ENCODE data around the gene JMJD1C. TPM values are rescaled to one million over a fixed set of nuclear protein-coding genes. Genes with fewer than 3 reads are reported as not detected.
"Not testable (repeated sequence)": the region's sequence is repeated elsewhere in the genome, so short reads cannot be mapped to it uniquely, and the experiment has no call there.

Gene JMJD1C
- polyA plus RNA-seq, 2 of the 4 experiments (the other 2 are of a cell fraction), result 15.9 to 47.2 TPM

DNA sequence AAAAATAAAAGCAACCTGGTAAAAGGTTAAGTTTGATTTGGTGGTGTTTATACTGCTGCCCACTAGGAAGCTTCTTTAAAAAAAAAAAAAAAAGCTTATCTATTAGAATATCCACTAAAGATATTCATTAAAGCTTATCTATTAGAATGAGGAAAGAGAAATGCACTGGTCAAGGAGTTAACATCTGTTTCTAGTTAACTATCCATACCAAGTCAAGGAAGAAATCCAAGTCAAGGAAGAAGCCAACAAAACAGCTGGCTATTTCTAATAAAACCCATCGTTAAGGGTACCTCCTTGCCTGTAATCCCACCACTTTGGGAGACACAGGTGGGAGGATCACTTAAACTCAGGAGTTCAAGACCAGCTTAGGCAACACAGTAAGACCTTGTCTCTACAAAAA lies 82.6 kb downstream of the JMJD1C start:
- no peak overlapping the region for H3K4me3 ChIP-seq
- no peak for DNase-seq (ENCODE audit: low read depth in 1 of 2, low spot score in 1 of 2)
- no peak for ATAC-seq
- no peak for FAIRE-seq
- no peak overlapping the region for H3K27ac ChIP-seq
- H3K9me3 ChIP-seq, result no peaks in the 10 kb centered on the region
- no peak overlapping the region for H3K4me2 ChIP-seq
- ChIA-PET POLR2A (no interaction called here), CTCF (interaction anchor here (1.3 kb wide), 1 partner anchor 216 kb away, joined by 3 read pairs; no protein-coding TSS in a partner anchor)
- WGBS (ENCODE audit: missing lambda C conversion rate), result 86% methylated on average over 1 of the region's 1 CpG
- TF ChIP-seq POLR2A (IDR thresholded peaks at IDR 0.05; ENCODE audit: low read length) (no peak), TP53 (CRISPR knock-in tag; IDR thresholded peaks at IDR 0.05) (no peak), RCOR1 (IDR thresholded peaks at IDR 0.05; ENCODE audit: low read depth, low read length) (no peak), ZNF302 (CRISPR knock-in tag; IDR thresholded peaks at IDR 0.05) (no peak), CBX8 (IDR thresholded peaks at IDR 0.05) (no peak), HDAC2 (IDR thresholded peaks at IDR 0.05) (no peak)
- TF ChIP-seq, protein P1, sequence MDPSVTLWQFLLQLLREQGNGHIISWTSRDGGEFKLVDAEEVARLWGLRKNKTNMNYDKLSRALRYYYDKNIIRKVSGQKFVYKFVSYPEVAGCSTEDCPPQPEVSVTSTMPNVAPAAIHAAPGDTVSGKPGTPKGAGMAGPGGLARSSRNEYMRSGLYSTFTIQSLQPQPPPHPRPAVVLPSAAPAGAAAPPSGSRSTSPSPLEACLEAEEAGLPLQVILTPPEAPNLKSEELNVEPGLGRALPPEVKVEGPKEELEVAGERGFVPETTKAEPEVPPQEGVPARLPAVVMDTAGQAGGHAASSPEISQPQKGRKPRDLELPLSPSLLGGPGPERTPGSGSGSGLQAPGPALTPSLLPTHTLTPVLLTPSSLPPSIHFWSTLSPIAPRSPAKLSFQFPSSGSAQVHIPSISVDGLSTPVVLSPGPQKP (IDR thresholded peaks at IDR 0.05; ENCODE audit: low read depth, low read length), result no peak
- TF ChIP-seq, protein P2, sequence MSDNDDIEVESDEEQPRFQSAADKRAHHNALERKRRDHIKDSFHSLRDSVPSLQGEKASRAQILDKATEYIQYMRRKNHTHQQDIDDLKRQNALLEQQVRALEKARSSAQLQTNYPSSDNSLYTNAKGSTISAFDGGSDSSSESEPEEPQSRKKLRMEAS (IDR thresholded peaks at IDR 0.05), result no peak
- peaks cover 11% of the 10 kb centered on the region; the same call in 1 of the 3 replicates for H3K4me1 ChIP-seq

DNA sequence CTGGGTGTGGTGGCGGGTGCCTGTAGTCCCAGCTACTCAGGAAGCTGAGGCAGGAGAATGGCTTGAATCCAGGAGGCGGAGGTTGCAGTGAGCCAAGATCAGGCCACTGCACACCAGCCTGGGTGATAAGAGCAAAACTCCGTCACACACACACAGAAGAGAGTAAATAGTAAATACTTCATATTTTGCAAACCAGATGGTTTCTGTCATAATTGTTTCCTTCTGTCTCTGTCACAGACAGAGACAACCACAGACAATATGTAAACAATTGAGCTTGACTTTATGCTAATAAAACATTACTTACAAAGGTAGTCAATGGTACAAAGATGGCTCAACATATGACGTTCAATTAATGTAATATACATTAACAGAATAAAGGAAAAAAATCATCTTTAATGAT lies 83.7 kb downstream of the JMJD1C start:
- CTCF ChIA-PET, result interaction anchor here (1.3 kb wide), 1 partner anchor 215 kb away, joined by 3 read pairs; no protein-coding TSS in a partner anchor

DNA sequence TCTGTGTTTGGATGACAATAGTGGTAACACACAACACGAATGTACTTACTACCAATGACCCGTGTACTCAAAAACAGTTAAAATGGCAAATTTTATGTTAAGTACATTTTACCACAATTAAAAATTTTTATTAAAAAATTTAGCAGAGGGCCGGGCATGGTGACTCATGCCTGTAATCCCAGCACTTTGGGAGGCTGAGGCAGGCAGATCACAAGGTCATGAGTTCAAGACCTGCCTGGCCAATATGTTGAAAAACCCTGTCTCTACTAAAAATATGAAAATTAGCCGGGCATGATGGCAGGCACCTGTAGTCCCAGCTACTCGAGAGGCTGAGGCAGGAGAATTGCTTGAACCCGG lies 88.5 kb downstream of the JMJD1C start:
- DNase-seq (ENCODE audit: low read depth in 1 of 2, low spot score in 1 of 2); H3K4me1 ChIP-seq; FAIRE-seq; H3K4me2 ChIP-seq; H3K4me3 ChIP-seq; H3K9me3 ChIP-seq; POLR2A ChIA-PET; H3K27ac ChIP-seq; ATAC-seq; TF ChIP-seq FOSL2 (IDR thresholded peaks at IDR 0.05): not testable (repeated sequence)
- TF ChIP-seq FOSL2 (CRISPR knock-in tag; IDR thresholded peaks at IDR 0.05), result 0 out of 2 replicates have a peak, but pooled peaks have one; percentile 5
- WGBS (ENCODE audit: missing lambda C conversion rate), result 86% methylated on average over 6 of the region's 6 CpGs
- CTCF ChIA-PET, result interaction anchor here (0.7 kb wide), 1 partner anchor 49 kb away, joined by 3 read pairs; no protein-coding TSS in a partner anchor

More for the DNA sequence above, 83.7 kb downstream of the JMJD1C start:
- DNase-seq (ENCODE audit: low read depth in 1 of 2, low spot score in 1 of 2) (no peak), ATAC-seq (no peak), FAIRE-seq (no peak)
- H3K9me3 ChIP-seq, result no peaks in the 10 kb centered on the region
- H3K4me1 ChIP-seq, result peaks cover 9% of the 10 kb centered on the region; the same call in 1 of the 3 replicates
- H3K4me2 ChIP-seq, result no peak overlapping the region
- H3K27ac ChIP-seq, result no peak overlapping the region
- TF ChIP-seq, protein P3, sequence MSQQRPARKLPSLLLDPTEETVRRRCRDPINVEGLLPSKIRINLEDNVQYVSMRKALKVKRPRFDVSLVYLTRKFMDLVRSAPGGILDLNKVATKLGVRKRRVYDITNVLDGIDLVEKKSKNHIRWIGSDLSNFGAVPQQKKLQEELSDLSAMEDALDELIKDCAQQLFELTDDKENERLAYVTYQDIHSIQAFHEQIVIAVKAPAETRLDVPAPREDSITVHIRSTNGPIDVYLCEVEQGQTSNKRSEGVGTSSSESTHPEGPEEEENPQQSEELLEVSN (IDR thresholded peaks at IDR 0.05; ENCODE audit: borderline replicate concordance, low read depth), result no peak
- no peak overlapping the region for H3K4me3 ChIP-seq
- POLR2A ChIA-PET, result no interaction called here
- 91% methylated on average over 4 of the region's 4 CpGs for WGBS (ENCODE audit: missing lambda C conversion rate)

DNA sequence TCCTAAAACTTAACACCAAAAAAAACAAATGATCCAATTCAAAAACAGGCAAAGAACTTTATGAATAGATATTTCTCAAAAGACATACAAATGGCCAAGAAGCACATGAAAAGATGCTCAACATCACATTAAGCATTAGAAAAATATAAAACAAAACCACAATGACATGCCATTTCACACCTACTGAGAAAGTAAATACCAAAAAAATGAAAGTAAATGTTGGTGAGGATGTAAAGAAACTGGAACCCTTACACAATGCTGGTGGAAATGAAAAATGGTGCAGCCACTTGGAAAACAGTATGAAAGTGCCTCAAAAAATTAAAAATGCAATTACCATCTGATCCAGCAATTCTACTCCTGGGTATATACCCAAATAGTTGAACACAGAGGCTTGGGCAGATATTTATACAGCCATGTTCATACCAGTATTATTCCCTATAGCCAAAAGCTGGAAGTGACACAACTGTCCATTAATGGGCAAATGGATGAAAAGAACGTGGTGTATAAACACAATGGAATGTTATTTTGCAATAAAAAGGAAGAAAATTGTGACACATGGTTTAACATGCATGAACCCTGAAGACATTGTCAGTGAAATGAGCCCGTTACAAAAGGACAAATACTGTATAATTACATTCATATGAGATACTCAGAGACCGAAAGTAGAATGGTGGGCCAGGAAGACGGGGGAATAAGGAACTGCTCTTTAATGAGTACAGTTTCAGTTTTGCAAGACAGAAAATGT lies 89.0 kb downstream of the JMJD1C start:
- no peak overlapping the region for H3K4me3 ChIP-seq
- FAIRE-seq (no peak), ATAC-seq (no peak), DNase-seq (ENCODE audit: low read depth in 1 of 2, low spot score in 1 of 2) (no peak)
- H3K27ac ChIP-seq, result no peak overlapping the region
- H3K4me2 ChIP-seq, result no peak overlapping the region
- 90% methylated on average over 4 of the region's 4 CpGs for WGBS (ENCODE audit: missing lambda C conversion rate)
- H3K4me1 ChIP-seq, result no peaks in the 10 kb centered on the region
- ChIA-PET CTCF (interaction anchor here (0.7 kb wide), 1 partner anchor 48 kb away, joined by 3 read pairs; no protein-coding TSS in a partner anchor), POLR2A (no interaction called here)
- TF ChIP-seq PHF8 (IDR thresholded peaks at IDR 0.05; ENCODE audit: borderline replicate concordance, low read depth) (no peak), CHD2 (IDR thresholded peaks at IDR 0.05; ENCODE audit: low read length, partially characterized antibody) (no peak), KDM1A (IDR thresholded peaks at IDR 0.05; ENCODE audit: low read depth) (no peak), RAD21 (conservative IDR thresholded peaks at IDR 0.05 in 1 of 2, IDR thresholded peaks at IDR 0.05 in 1 of 2) (no peak), BHLHE40 (IDR thresholded peaks at IDR 0.05; ENCODE audit: low read depth, low read length) (no peak)
- TF ChIP-seq, protein P4, sequence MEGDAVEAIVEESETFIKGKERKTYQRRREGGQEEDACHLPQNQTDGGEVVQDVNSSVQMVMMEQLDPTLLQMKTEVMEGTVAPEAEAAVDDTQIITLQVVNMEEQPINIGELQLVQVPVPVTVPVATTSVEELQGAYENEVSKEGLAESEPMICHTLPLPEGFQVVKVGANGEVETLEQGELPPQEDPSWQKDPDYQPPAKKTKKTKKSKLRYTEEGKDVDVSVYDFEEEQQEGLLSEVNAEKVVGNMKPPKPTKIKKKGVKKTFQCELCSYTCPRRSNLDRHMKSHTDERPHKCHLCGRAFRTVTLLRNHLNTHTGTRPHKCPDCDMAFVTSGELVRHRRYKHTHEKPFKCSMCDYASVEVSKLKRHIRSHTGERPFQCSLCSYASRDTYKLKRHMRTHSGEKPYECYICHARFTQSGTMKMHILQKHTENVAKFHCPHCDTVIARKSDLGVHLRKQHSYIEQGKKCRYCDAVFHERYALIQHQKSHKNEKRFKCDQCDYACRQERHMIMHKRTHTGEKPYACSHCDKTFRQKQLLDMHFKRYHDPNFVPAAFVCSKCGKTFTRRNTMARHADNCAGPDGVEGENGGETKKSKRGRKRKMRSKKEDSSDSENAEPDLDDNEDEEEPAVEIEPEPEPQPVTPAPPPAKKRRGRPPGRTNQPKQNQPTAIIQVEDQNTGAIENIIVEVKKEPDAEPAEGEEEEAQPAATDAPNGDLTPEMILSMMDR (IDR thresholded peaks at IDR 0.05), result no peak
- H3K9me3 ChIP-seq, result no peaks in the 10 kb centered on the region
